ENCODE results near the gene ARSB. TPM values are rescaled to one million over a fixed set of nuclear protein-coding genes. Genes with fewer than 3 reads are reported as not detected.

The ARSB gene
- total and polyA plus RNA-seq, 2 experiments from 2014 or later: 30.1 to 43.7 TPM

GRCh38 chr5:78908173-78909061 lies 76.7 kb downstream of the ARSB start:
- peak; percentile 55 for DNase-seq
- in situ Hi-C loops (cut with MboI): no loop called here
- H3F3A ChIP-seq (ENCODE audit: insufficient read depth): peaks cover 40% of the 10 kb centered on the region
- H4K20me1 ChIP-seq (ENCODE audit: insufficient read depth): no peaks in the 10 kb centered on the region
- H3K4me3 ChIP-seq: peak overlapping the region; percentile 68
- H3K79me2 ChIP-seq (ENCODE audit: insufficient read depth): no peaks in the 10 kb centered on the region
- WGBS, 2 experiments (ENCODE audit: low coverage in 1 of 2, low lambda C conversion rate in 2 of 2, missing lambda C conversion rate in 2 of 2): 4 to 6% methylated on average over 12 of the region's 12 CpGs
- no peaks in the 10 kb centered on the region for H3K36me3 ChIP-seq (ENCODE audit: low read depth)
- H2AFZ ChIP-seq: peak overlapping the region; percentile 64
- peaks cover 27% of the 10 kb centered on the region for H3K4me1 ChIP-seq (ENCODE audit: insufficient read depth)
- H3K9ac ChIP-seq: peak overlapping the region; percentile 50
- no peak for TF ChIP-seq EZH2phosphoT487 (IDR thresholded peaks at IDR 0.05; ENCODE audit: insufficient read depth, low read depth)
- no peak for TF ChIP-seq EZH2 (IDR thresholded peaks at IDR 0.05; ENCODE audit: insufficient read depth, poor library complexity, severe bottlenecking)
- no peaks in the 10 kb centered on the region for H3K27me3 ChIP-seq (replicated peaks; ENCODE audit: insufficient read depth)
- H3K9me3 ChIP-seq (ENCODE audit: low read depth): no peaks in the 10 kb centered on the region
- H3K9me2 ChIP-seq (ENCODE audit: insufficient read depth): no peaks in the 10 kb centered on the region
- peak overlapping the region; percentile 82 for H3K27ac ChIP-seq
- peak overlapping the region; percentile 90 for H3K4me2 ChIP-seq (ENCODE audit: unreplicated experiment)

GRCh38 chr5:78907255-78907891 lies 77.7 kb downstream of the ARSB start:
- in situ Hi-C loops (cut with MboI): no loop called here
- peaks cover 40% of the 10 kb centered on the region for H3F3A ChIP-seq (ENCODE audit: insufficient read depth)
- H3K27me3 ChIP-seq (replicated peaks; ENCODE audit: insufficient read depth): no peaks in the 10 kb centered on the region
- no peaks in the 10 kb centered on the region for H4K20me1 ChIP-seq (ENCODE audit: insufficient read depth)
- H3K4me2 ChIP-seq (ENCODE audit: unreplicated experiment): peak overlapping the region; percentile 90
- H3K27ac ChIP-seq: peak overlapping the region; percentile 82
- H3K9me3 ChIP-seq (ENCODE audit: low read depth): no peaks in the 10 kb centered on the region
- H3K9ac ChIP-seq: peak overlapping the region; percentile 50
- DNase-seq: peak; percentile 92
- H2AFZ ChIP-seq: peak overlapping the region; percentile 64; the same call in 1 of the 2 replicates
- H3K4me1 ChIP-seq (ENCODE audit: insufficient read depth): peaks cover 27% of the 10 kb centered on the region
- TF ChIP-seq EZH2phosphoT487 (IDR thresholded peaks at IDR 0.05; ENCODE audit: insufficient read depth, low read depth) (no peak), EZH2 (IDR thresholded peaks at IDR 0.05; ENCODE audit: insufficient read depth, poor library complexity, severe bottlenecking) (no peak)
- no peaks in the 10 kb centered on the region for H3K79me2 ChIP-seq (ENCODE audit: insufficient read depth)
- WGBS, 2 experiments (ENCODE audit: low coverage in 1 of 2, low lambda C conversion rate in 2 of 2, missing lambda C conversion rate in 2 of 2): 1% methylated on average over 11 of the region's 11 CpGs
- peak overlapping the region; percentile 68 for H3K4me3 ChIP-seq
- H3K9me2 ChIP-seq (ENCODE audit: insufficient read depth): no peaks in the 10 kb centered on the region
- H3K36me3 ChIP-seq (ENCODE audit: low read depth): no peaks in the 10 kb centered on the region

- Histone ChIP-seq H3K9me3 (ENCODE audit: low read depth) (no peaks in the 10 kb centered on the region), H3K9me2 (ENCODE audit: insufficient read depth) (no peaks in the 10 kb centered on the region), H3K4me2 (ENCODE audit: unreplicated experiment) (no peak overlapping the region), H3K27ac (no peak overlapping the region), H3K27me3 (replicated peaks; ENCODE audit: insufficient read depth) (no peaks in the 10 kb centered on the region), H2AFZ (no peak overlapping the region), H3K4me3 (no peak overlapping the region), H3K4me1 (ENCODE audit: insufficient read depth) (peaks cover 27% of the 10 kb centered on the region), H3K36me3 (ENCODE audit: low read depth) (no peaks in the 10 kb centered on the region), H3K79me2 (ENCODE audit: insufficient read depth) (no peaks in the 10 kb centered on the region), H3F3A (ENCODE audit: insufficient read depth) (peaks cover 40% of the 10 kb centered on the region), H3K9ac (no peak overlapping the region), H4K20me1 (ENCODE audit: insufficient read depth) (no peaks in the 10 kb centered on the region)
- DNase-seq: peak; percentile 47
- in situ Hi-C loops (cut with MboI): no loop called here
- TF ChIP-seq EZH2 (IDR thresholded peaks at IDR 0.05; ENCODE audit: insufficient read depth, poor library complexity, severe bottlenecking) (no peak), EZH2phosphoT487 (IDR thresholded peaks at IDR 0.05; ENCODE audit: insufficient read depth, low read depth) (no peak)
- WGBS, 2 experiments (ENCODE audit: low coverage in 1 of 2, low lambda C conversion rate in 2 of 2, missing lambda C conversion rate in 2 of 2): 65 to 66% methylated on average over 5 of the region's 5 CpGs
Observed at GRCh38 chr5:78905084-78905938, 79.8 kb downstream of the ARSB start.

- no peaks in the 10 kb centered on the region for H4K20me1 ChIP-seq (ENCODE audit: insufficient read depth)
- TF ChIP-seq EZH2 (IDR thresholded peaks at IDR 0.05; ENCODE audit: insufficient read depth, poor library complexity, severe bottlenecking) (no peak), EZH2phosphoT487 (IDR thresholded peaks at IDR 0.05; ENCODE audit: insufficient read depth, low read depth) (no peak)
- H3K9ac ChIP-seq: no peak overlapping the region
- H3K36me3 ChIP-seq (ENCODE audit: low read depth): no peaks in the 10 kb centered on the region
- in situ Hi-C loops (cut with MboI): no loop called here
- peak; percentile 63 for DNase-seq
- H3K9me3 ChIP-seq (ENCODE audit: low read depth): no peaks in the 10 kb centered on the region
- no peaks in the 10 kb centered on the region for H3K27me3 ChIP-seq (replicated peaks; ENCODE audit: insufficient read depth)
- peaks cover 23% of the 10 kb centered on the region for H3K4me1 ChIP-seq (ENCODE audit: insufficient read depth)
- H3K79me2 ChIP-seq (ENCODE audit: insufficient read depth): no peaks in the 10 kb centered on the region
- no peak overlapping the region for H2AFZ ChIP-seq
- H3K4me2 ChIP-seq (ENCODE audit: unreplicated experiment): no peak overlapping the region
- 15 to 35% methylated on average over 1 of the region's 1 CpG for WGBS, 2 experiments (ENCODE audit: low coverage in 1 of 2, low lambda C conversion rate in 2 of 2, missing lambda C conversion rate in 2 of 2)
- H3K4me3 ChIP-seq: no peak overlapping the region
- no peaks in the 10 kb centered on the region for H3K9me2 ChIP-seq (ENCODE audit: insufficient read depth)
- H3K27ac ChIP-seq: no peak overlapping the region
- peaks cover 32% of the 10 kb centered on the region for H3F3A ChIP-seq (ENCODE audit: insufficient read depth)
Observed at GRCh38 chr5:78903861-78904260, 81.2 kb downstream of the ARSB start.
